Kidney capillary endothelial cell (primary cell): ENCODE measurements around the gene ALDH4A1.
"Not testable (repeated sequence)": the region's sequence is repeated elsewhere in the genome, so short reads cannot be mapped to it uniquely, and the experiment has no call there.

Experiments
- DNase-seq: peaks from one replicate; pipeline ENCODE4 v3.0.0-alpha.2; 2018; ENCODE audit warnings: low spot score

ALDH4A1 gene

GRCh38 chr1:18878538-18879214, 23.7 kb downstream of the ALDH4A1 start:
- DNase-seq: no peak

- no peak for DNase-seq
Observed at GRCh38 chr1:18877282-18877681, 25.1 kb downstream of the ALDH4A1 start.

DNA sequence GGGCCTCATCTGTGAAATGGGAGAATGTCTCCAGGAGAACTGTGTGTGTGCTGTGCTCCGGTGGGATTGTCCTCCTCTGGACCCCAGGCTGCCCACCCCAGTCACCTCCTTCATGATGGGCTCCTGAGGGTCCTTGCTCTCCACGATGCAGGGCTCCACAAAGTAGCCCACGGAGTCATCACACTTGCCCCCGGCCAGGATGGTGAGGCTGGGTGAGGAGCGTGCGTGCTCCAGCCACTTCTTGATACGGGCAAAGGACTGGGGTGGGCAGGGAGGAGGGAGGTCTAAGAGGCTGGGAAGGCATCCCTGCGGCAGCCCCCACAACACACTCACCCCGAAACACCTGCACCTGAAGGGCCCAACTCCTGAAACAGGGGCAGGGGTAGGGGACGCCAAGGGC, 26.1 kb downstream of the ALDH4A1 start:
- no peak for DNase-seq

DNA sequence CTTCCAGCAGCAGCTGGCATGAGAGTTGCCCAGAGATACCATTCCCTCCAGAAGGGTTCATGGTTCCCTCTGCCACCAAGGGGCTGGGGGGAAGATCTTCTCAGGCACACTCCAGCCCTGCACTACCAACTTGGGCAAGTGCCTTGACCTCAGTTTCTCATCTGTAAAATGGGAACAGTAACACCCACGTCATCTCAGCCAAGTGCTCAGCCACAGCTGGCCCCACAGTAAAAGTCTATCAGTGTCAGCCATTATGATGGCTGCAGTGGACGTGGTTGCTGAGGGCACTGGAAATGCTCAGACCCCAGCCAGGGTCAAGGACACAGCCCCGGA, 26.6 kb downstream of the ALDH4A1 start:
- DNase-seq: no peak

DNA sequence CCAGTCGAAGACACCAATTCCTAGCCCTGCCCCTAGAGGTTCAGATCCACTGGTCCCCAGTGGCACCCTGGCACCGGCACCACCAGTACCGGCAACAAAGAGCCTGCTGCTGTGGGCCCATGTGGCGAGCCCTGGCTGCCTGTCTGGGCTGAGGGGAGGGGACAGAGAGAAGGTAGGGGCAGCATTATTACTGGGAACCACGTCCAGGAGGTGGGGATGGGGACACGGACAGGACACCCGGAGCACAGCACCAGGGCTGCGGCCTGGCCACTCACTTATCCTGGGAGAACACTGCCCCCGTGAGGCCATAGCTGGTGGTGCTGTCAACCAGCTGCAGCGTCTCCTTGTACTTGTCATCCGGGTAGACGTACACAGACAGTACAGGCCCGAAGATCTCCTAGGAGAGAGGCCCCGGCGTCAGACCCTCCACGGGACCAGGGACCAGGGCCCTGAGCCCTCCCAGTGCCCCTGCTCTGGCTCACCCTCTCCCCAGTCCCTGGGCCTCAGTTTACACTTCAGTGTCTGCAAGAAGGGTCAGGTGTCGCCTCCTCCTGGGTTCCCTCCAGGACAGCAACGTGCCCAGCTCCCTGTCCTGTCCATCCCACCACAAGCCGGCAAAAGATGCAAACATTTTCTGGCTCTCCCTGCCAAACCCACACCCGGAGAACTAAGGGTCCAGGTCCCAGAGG, 27.1 kb downstream of the ALDH4A1 start:
- peak; percentile 80 for DNase-seq

DNA sequence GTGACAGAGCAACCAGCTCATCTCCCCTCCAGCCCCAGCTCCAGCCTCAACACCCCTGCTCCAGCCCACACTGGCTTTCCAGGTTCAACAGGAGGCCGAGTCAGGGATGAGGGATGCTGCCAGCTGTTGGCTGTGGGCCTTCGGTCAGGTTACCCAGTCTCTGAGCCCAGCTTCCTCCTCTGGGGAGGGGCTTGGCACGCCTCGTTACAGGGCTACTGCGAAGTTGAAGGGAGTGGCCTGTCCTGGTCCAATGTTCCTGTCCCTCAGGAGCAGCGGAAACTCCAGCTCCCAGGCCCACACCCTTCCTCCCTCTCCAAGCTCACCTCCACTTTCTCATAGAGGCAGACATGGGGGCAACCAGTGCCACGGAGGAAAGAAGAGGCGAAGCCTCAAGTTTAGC, 27.8 kb downstream of the ALDH4A1 start:
- DNase-seq: no peak

DNA sequence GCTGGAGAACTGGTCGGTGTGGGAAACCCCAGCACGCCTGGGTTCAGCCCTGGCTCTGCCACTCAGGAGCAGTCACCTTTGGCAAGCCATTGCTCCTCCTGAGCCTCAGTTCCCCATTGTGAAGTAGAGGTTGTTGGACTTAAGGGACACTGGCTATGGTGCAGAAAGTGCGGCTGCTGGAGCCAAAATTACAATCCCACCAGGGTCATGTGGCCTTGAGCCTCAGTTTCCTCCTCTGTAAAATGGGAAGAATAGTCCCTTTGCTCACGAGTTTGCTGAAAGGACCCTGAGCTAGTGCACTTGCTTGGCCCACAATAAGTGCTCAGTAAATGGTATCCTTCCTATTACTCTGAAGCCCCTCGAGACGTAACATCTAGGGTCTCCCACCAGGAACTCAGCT, 28.3 kb downstream of the ALDH4A1 start:
- DNase-seq: no peak

- no peak for DNase-seq
Observed at GRCh38 chr1:18872071-18872611, 30.2 kb downstream of the ALDH4A1 start.

DNA sequence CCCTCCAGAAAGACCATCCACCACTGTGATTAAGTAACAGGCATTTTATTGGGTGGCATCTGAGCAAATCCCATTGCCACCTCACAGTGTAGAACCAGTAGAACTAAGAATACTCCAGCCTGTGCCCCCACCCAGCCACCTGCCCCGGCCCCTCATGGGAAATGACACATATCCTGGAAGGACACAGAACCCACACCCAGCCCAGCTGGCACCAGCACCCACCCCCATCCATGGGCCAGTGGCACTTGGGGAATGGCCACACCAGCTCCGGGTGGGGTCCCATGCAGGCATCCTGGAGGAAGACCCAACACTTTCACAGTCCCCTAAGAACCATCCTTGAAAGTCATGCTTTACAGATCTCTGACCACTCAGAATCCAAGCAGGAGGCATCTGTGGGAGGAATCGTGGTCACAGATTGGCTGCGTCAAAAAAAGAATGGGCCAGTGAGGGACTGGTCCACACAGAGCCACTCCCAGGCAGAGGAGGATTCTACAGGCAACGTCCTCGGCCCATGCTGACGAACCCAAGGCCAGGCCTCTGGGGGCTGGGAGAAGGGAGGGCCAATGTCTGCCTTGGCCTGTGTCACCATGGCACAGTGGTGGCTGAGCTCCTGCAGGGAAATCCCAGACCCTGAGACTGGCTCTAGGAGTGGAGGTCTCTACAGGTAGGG, 30.8 kb downstream of the ALDH4A1 start:
- DNase-seq: peak; percentile 22

DNA sequence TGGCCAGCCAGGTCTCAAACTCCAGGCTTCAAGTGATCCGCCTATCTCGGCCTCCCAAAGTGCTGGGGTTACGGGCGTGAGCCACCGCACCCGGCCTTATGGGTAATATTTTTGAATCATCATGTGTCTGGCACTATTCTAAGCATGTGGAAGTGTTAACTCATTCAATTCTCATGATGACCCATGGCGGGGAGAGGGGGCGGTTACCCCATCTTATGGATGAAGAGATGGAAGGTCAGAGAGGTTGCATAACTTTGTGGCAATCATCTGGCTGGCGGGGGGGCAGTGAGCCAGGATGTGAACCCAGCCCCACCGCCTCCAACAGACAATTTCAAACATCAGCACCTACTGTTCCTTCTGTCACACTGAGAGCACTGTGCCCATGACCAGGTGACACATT, 31.4 kb downstream of the ALDH4A1 start:
- no peak for DNase-seq

GRCh38 chr1:18870595-18870865, 31.8 kb downstream of the ALDH4A1 start:
- not testable (repeated sequence) for DNase-seq

GRCh38 chr1:18869847-18870594, 32.3 kb downstream of the ALDH4A1 start:
- no peak for DNase-seq

DNA sequence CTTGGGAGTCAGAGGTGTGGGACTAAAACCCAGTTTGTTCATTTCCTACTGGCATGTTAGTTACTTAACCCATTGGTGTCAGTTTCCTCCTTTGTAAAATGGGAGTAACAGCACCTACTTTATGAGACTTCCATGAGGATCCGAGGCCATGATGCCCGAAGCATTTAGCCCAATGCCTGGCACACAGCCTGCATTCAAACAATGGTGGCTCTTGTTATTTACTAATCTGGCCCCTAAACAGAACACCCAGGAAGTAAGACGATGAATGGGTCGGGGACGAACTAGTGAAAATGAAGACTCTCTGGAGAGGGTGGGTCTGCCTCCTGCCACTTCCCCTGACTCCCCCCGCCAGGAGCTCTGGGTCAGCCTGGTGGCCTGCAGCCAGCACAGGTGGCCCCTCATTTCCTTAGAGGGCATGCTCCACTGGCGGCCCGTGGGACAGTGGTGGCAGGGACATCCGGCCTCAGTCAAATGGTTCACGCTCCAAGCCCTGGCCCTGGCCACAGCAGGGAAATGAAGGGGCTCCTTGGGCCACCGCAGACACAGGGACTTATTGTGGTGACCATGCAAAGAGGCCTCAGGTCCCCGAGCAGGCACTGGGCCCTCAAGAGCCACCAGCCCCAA, 33.4 kb downstream of the ALDH4A1 start:
- DNase-seq: no peak

- no peak for DNase-seq
Observed at GRCh38 chr1:18868354-18868753, 34.0 kb downstream of the ALDH4A1 start.

- no peak for DNase-seq
Observed at GRCh38 chr1:18866846-18867245, 35.5 kb downstream of the ALDH4A1 start.

- DNase-seq: no peak
Observed at GRCh38 chr1:18866314-18866713, 36.0 kb downstream of the ALDH4A1 start.

DNA sequence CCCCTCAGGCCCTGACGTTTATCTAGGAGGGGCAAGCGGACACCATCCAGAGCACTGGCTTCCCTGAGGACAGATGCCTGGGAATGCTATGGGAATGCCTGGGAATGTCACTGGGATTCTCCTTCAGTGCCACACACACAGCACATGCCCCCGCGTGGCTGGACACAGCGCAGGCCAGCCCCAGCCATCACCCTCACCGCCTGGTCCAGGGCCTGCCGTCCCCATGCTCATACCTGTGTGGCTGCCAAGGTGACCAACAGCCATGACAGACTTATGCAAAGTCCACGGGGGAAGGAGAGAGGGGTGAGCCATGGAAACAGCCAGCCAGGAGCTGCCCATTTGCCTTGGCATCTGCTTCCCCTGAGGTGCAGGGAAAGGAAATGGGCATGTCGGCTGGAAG, 37.2 kb downstream of the ALDH4A1 start:
- no peak for DNase-seq

GRCh38 chr1:18861590-18861989, 40.8 kb downstream of the ALDH4A1 start:
- DNase-seq: no peak

DNA sequence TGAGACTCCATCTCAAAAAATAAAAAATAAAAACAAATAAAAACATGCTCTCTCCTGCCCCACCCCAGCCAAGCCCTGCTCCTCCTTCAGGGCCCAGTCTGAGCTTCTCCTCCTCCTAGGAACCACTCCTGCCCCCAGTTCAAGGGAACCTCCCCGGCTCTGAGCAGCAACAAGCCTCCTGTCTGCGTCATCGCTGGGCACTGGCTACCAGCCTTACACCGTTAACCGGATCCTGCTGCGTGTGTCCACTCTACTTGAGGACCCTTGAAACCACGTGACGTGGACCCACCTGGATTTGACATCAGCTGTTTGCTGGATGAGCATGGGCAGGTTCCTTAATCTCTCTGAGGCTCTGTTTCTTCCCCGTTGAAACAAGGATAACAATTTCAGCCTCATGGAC, 41.3 kb downstream of the ALDH4A1 start:
- DNase-seq: no peak

- DNase-seq: no peak
Observed at GRCh38 chr1:18859560-18859959, 42.8 kb downstream of the ALDH4A1 start, which contains the start of gene TAS1R2. TAS1R2 (minus strand) TSS chr1:18859660; CDS start chr1:18859660, 0 bp downstream.

- DNase-seq: no peak
Observed at GRCh38 chr1:18858070-18858688, 44.2 kb downstream of the ALDH4A1 start.

GRCh38 chr1:18856435-18856834, 45.9 kb downstream of the ALDH4A1 start:
- DNase-seq: no peak
